GM10248 (cell line): ENCODE results near the gene SLC1A2.

Source experiments
- CTCF ChIA-PET: fragments of 300-600 bp; sonication (Branson Sonifier 250); formaldehyde crosslinking; extraction: SDS; loops from one replicate; lab custom pipeline; 2021; ENCODE audit warnings: antibody characterized with exemption; lab: Yijun Ruan, JAX
- POLR2A ChIA-PET: fragments of 350-650 bp; sonication (Branson Sonifier 250); formaldehyde crosslinking; extraction: SDS; loops from one replicate; lab custom pipeline; 2020; ENCODE audit warnings: antibody characterized with exemption; lab: Yijun Ruan, JAX
- DNase-seq: peaks from one replicate; pipeline ENCODE4 v3.0.0; 2012; ENCODE audit errors: extremely low spot score
- TF ChIP-seq, protein P1 (sequence below): IDR thresholded peaks from 2 replicates; pipeline ENCODE4 v1.5.1; 2012; ENCODE audit warnings: mild to moderate bottlenecking, low read depth; ENCODE audit errors: extremely low read depth, missing control alignments, control extremely low read depth

Gene SLC1A2

DNA sequence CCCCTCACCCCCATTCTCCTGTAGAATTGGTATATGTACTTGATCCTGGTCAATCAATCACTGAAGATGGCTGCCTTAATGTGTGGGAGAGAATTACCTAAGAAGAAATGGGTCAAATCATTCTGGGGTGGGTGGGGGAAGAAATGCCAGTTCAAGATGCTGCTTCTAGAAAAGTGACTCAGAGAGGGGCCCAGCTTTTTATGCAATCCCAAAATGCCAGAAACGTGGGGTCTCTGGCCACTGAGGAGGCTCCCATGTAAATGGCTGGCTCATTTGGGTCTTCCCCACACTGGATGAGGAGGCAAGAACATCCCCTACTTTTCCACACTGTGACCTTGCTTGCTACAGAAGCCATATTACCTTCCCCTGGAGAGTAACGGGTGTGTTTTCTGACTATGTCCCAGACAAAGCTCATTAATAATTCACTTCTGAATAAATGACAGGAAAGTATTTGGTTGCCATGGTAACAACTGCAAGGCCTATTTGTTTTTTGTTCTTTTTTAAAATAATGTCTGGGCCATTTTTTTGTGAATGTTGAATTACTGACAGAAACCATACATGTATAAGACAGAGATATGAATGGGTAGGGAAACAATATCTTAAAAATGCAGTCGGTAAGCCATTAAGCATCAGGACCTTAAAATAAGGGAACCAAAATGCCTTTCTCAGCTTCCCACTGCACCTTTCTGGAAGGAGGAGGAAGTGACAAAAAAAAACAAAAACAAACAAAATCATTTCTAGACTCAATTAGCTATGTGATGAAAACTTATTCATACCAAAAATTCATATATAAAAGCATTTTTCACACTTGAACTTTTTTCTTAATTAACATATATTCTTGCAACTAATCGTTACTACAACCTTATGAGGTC is 32.0 kb downstream of the SLC1A2 start:
- ChIA-PET POLR2A (no interaction called here), CTCF (interaction anchor here (0.9 to 10.1 kb wide), 11 partner anchors 9 to 802 kb away, joined by 3 to 107 read pairs (median 3); no protein-coding TSS in a partner anchor)
- TF ChIP-seq, protein P1, sequence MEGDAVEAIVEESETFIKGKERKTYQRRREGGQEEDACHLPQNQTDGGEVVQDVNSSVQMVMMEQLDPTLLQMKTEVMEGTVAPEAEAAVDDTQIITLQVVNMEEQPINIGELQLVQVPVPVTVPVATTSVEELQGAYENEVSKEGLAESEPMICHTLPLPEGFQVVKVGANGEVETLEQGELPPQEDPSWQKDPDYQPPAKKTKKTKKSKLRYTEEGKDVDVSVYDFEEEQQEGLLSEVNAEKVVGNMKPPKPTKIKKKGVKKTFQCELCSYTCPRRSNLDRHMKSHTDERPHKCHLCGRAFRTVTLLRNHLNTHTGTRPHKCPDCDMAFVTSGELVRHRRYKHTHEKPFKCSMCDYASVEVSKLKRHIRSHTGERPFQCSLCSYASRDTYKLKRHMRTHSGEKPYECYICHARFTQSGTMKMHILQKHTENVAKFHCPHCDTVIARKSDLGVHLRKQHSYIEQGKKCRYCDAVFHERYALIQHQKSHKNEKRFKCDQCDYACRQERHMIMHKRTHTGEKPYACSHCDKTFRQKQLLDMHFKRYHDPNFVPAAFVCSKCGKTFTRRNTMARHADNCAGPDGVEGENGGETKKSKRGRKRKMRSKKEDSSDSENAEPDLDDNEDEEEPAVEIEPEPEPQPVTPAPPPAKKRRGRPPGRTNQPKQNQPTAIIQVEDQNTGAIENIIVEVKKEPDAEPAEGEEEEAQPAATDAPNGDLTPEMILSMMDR, result peak; percentile 12
- DNase-seq, result no peak

DNA sequence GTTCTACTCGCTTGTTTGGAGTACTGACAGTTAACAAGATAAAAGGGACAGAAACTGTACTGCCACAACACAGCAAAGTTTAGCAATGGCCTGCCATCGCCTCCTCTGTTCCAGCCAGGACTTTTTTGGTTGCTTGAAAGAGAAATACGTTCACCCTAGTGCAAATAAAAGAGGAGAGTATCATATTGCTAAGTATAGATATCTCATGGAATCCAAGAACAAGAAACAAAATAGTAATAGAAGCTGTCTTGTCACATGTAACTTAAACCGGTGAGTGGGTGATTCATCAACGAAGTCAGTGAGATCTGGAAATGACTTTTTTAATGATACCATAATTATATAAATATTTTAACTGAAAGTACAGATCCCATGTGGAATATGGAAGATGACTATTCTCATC is 35.4 kb downstream of the SLC1A2 start:
- CTCF ChIA-PET, result interaction anchor here (7.9 kb wide), 1 partner anchor 16 kb away, joined by 33 read pairs; no protein-coding TSS in a partner anchor
- no peak for DNase-seq

DNA sequence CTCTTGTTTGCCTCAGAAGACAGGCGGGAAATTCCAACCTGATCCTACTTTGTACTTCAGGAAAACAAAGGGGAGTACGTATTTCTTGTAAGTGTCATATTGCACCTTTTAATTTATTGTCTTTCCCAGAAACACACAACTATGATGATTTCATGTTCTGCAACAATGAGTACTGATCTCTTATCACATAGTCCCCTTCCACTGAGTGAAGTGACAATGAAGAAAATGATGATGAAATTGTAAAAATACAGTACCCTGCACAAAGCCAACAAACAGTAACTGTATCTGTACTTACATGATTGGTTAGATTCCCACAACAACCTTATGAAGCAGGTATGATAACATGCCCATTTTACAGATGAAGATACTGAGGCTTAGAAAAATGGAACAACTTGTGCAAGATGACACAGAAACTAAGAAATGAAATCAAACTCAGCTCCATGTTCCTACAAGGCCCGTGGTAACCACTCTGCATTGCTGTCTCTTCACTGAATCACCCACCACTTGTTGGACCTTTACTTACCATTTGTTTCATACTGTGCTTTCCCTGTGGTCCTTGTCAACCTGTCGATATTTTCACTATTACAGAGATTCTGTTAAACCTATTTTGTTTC is 37.5 kb downstream of the SLC1A2 start:
- TF ChIP-seq, protein P1, result no peak
- POLR2A ChIA-PET, result interaction anchor here (0.6 kb wide), 1 partner anchor 141 kb away, joined by 6 read pairs; no protein-coding TSS in a partner anchor
- CTCF ChIA-PET, result interaction anchor here (1.2 to 7.9 kb wide), 5 partner anchors 10 to 455 kb away, joined by 3 to 33 read pairs (median 6); no protein-coding TSS in a partner anchor
- no peak for DNase-seq

More for the DNA sequence above, 35.4 kb downstream of the SLC1A2 start:
- TF ChIP-seq, protein P1, result no peak
- POLR2A ChIA-PET, result no interaction called here

DNA sequence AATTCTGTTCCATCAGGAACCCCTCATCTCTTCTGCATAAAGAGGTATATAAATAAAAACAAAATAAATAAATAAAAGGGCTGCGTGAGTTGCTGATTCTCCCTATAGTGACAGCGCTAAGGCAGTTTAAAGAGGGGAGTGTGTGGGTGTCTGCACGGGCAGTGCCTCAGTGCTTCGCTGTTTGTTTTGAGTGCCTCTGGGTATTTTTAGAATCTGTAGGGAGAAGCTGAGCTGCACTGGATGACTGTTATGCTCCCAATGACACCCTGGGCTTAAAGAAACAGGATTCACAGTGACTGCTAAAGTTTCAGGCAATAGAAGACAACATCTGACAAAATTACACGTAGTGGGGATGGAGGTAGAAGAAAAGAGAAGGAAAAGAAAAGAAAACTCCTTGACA is 38.8 kb downstream of the SLC1A2 start:
- TF ChIP-seq, protein P1, result no peak
- POLR2A ChIA-PET, result no interaction called here

DNA sequence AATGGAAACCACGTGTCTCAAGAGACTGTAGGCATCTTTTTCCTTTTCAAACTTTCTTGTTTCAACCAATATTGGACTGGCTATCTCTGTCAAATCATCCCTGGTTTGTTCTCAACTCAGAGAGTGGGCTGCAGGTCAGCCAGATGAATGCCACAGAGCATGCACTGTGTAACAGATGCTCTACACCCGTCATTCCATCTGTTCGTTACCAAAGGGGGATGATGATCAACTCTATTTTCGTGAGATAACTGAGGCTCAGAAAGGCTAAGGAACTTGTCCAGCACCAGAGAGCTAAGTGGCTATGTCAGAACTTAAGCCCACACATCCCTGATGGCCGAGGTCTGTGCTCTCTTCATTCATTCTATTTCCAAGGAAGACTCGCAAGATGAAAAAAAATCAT is 42.1 kb downstream of the SLC1A2 start:
- TF ChIP-seq, protein P1, result no peak
- ChIA-PET POLR2A (no interaction called here), CTCF (interaction anchor here (1.2 to 7.9 kb wide), 5 partner anchors 10 to 205 kb away, joined by 3 to 33 read pairs (median 10); no protein-coding TSS in a partner anchor)
- no peak for DNase-seq

More for the DNA sequence above, 38.8 kb downstream of the SLC1A2 start:
- DNase-seq, result no peak
- CTCF ChIA-PET, result interaction anchor here (1.0 to 7.9 kb wide), 4 partner anchors 11 to 143 kb away, joined by 3 to 33 read pairs (median 5); no protein-coding TSS in a partner anchor

DNA sequence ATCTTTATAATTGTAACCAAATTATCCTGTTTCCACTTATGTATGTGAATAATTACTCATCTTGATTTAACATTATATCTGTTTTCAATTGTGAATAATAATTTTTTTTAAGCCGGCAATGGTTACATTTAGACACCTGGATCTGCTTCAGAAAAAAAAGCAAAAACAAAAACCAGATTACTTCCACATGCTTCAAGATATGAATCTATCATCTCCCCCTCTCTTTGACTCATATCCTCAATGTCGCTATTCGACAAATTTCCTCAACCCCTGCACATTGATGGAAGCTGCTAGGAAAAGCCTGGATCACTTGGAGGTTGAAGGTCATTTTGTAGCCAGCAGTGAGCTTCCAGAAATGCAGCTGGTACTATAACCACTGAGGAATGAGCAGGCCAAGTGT is 42.7 kb downstream of the SLC1A2 start:
- TF ChIP-seq, protein P1, result no peak
- DNase-seq, result no peak
- POLR2A ChIA-PET, result no interaction called here
- CTCF ChIA-PET, result interaction anchor here (2.6 to 7.9 kb wide), 3 partner anchors 9 to 16 kb away, joined by 10 to 33 read pairs (median 17); no protein-coding TSS in a partner anchor
